ENCODE data around the gene BICD2. TPM values are rescaled to one million over a fixed set of nuclear protein-coding genes. Genes with fewer than 3 reads are reported as not detected.
A peak's percentile ranks its signal among the peaks of the same experiment; 100 is the strongest.
"Not testable (repeated sequence)": the region's sequence is repeated elsewhere in the genome, so short reads cannot be mapped to it uniquely, and the experiment has no call there.

The BICD2 gene
- total and polyA plus RNA-seq, 5 experiments from 2014 or later = 5.9 to 29.1 (median 20.1) TPM

- not testable (repeated sequence) for DNase-seq, ATAC-seq
- peak overlapping the region in 1 of 10 donors; percentile 35 for H3K27ac Mint-ChIP-seq
Measured at GRCh38 chr9:92768816-92769215, 4.2 kb upstream of the BICD2 start.

GRCh38 chr9:92767066-92768054 lies 2.7 kb upstream of the BICD2 start:
- Mint-ChIP-seq H3K27ac (peak overlapping the region in 8 of 10 donors; percentile 37 to 82 (median 50)), H3K36me3 (no peaks in the 10 kb centered on the region), H3K4me1 (peaks cover 22 to 57% (median 36%) of the 10 kb centered on the region in 4 donors), H3K9me3 (no peaks in the 10 kb centered on the region), H3K4me3 (peak overlapping the region in 4 of 10 donors; percentile 11 to 66 (median 43)), H3K27me3 (no peaks in the 10 kb centered on the region)
- POLR2A ChIA-PET = interaction anchor here (0.7 kb wide), 2 partner anchors 15 to 121 kb away, joined by 7 read pairs; no protein-coding TSS in a partner anchor
- no peak for DNase-seq
- ATAC-seq = no peak

More at GRCh38 chr9:92768816-92769215, 4.2 kb upstream of the BICD2 start:
- POLR2A ChIA-PET, H3K9me3 Mint-ChIP-seq, H3K4me3 Mint-ChIP-seq, H3K27me3 Mint-ChIP-seq, H3K36me3 Mint-ChIP-seq: not testable (repeated sequence)
- peaks cover 11 to 42% (median 22%) of the 10 kb centered on the region in 4 donors for H3K4me1 Mint-ChIP-seq

- H3K9me3 Mint-ChIP-seq = no peaks in the 10 kb centered on the region
- peaks cover 33 to 67% (median 49%) of the 10 kb centered on the region in 4 donors for H3K4me1 Mint-ChIP-seq
- POLR2A ChIA-PET = interaction anchor here (1.0 to 2.0 kb wide), 6 partner anchors 26 to 801 kb away, joined by 3 to 10 read pairs (median 4); partner anchors contain the start of gene IPPK
- no peaks in the 10 kb centered on the region for H3K27me3 Mint-ChIP-seq
- H3K4me3 Mint-ChIP-seq = peak overlapping the region; percentile 77 to 95 (median 90)
- no peaks in the 10 kb centered on the region for H3K36me3 Mint-ChIP-seq
- H3K27ac Mint-ChIP-seq = peak overlapping the region; percentile 92 to 99 (median 98)
- ATAC-seq (peak; percentile 90 to 91), DNase-seq (peak; percentile 94 to 99 (median 98))
Measured at GRCh38 chr9:92764988-92765936, 629 bp upstream of the BICD2 start.

- peak overlapping the region in 9 of 10 donors; percentile 69 to 94 (median 92) for H3K27ac Mint-ChIP-seq
- no peaks in the 10 kb centered on the region for H3K27me3 Mint-ChIP-seq
- no peak for ATAC-seq
- peak in 6 of 10 donors; percentile 14 to 46 (median 21) for DNase-seq
- H3K4me3 Mint-ChIP-seq = peak overlapping the region; percentile 77 to 98 (median 94)
- POLR2A ChIA-PET = interaction anchor here (0.5 to 2.0 kb wide), 7 partner anchors 12 to 94 kb away, joined by 3 to 10 read pairs (median 4); partner anchors contain the start of gene IPPK
- no peaks in the 10 kb centered on the region for H3K36me3 Mint-ChIP-seq
- H3K4me1 Mint-ChIP-seq = peaks cover 38 to 68% (median 55%) of the 10 kb centered on the region in 4 donors
- no peaks in the 10 kb centered on the region for H3K9me3 Mint-ChIP-seq
Measured at GRCh38 chr9:92763721-92764380, 782 bp downstream of the BICD2 start.

- Mint-ChIP-seq H3K4me3 (peak overlapping the region; percentile 77 to 98 (median 94)), H3K27me3 (no peaks in the 10 kb centered on the region), H3K4me1 (peaks cover 38 to 62% (median 56%) of the 10 kb centered on the region in 4 donors), H3K27ac (peak overlapping the region; percentile 58 to 94 (median 85)), H3K36me3 (no peaks in the 10 kb centered on the region), H3K9me3 (no peaks in the 10 kb centered on the region)
- DNase-seq (peak in 2 of 10 donors; percentile 12 to 15), ATAC-seq (no peak)
- POLR2A ChIA-PET = interaction anchor here (0.6 to 2.0 kb wide), 4 partner anchors 11 to 92 kb away, joined by 3 to 8 read pairs (median 3); no protein-coding TSS in a partner anchor
Measured at GRCh38 chr9:92762781-92763708, 1.6 kb downstream of the BICD2 start.

- Mint-ChIP-seq H3K9me3 (no peaks in the 10 kb centered on the region), H3K27ac (peak overlapping the region in 9 of 10 donors; percentile 58 to 94 (median 87)), H3K4me3 (peak overlapping the region; percentile 77 to 98 (median 94)), H3K4me1 (peaks cover 38 to 68% (median 58%) of the 10 kb centered on the region in 4 donors), H3K27me3 (no peaks in the 10 kb centered on the region), H3K36me3 (no peaks in the 10 kb centered on the region)
- no peak for DNase-seq
- no peak for ATAC-seq
- POLR2A ChIA-PET = no interaction called here
Measured at GRCh38 chr9:92762196-92762595, 2.4 kb downstream of the BICD2 start.

- POLR2A ChIA-PET = no interaction called here
- Mint-ChIP-seq H3K4me1 (peaks cover 38 to 67% (median 58%) of the 10 kb centered on the region in 4 donors), H3K27ac (peak overlapping the region; percentile 8 to 87 (median 64)), H3K9me3 (no peaks in the 10 kb centered on the region), H3K27me3 (no peaks in the 10 kb centered on the region), H3K4me3 (peak overlapping the region in 8 of 10 donors; percentile 34 to 97 (median 84)), H3K36me3 (no peaks in the 10 kb centered on the region)
- ATAC-seq (no peak), DNase-seq (no peak)
Measured at GRCh38 chr9:92761686-92762085, 2.9 kb downstream of the BICD2 start.

- DNase-seq (no peak), ATAC-seq (no peak)
- peaks cover 31 to 61% (median 52%) of the 10 kb centered on the region in 4 donors for H3K4me1 Mint-ChIP-seq
- H3K36me3 Mint-ChIP-seq = peaks cover 0 to 3% (median 2%) of the 10 kb centered on the region in 3 donors
- H3K27ac Mint-ChIP-seq = peak overlapping the region in 8 of 10 donors; percentile 28 to 86 (median 78)
- POLR2A ChIA-PET = interaction anchor here (0.6 kb wide), 1 partner anchor 21 kb away, joined by 3 read pairs; no protein-coding TSS in a partner anchor
- peak overlapping the region in 1 of 10 donors; percentile 38 for H3K4me3 Mint-ChIP-seq
- peaks cover 0 to 3% (median 0%) of the 10 kb centered on the region in 9 donors for H3K9me3 Mint-ChIP-seq
- H3K27me3 Mint-ChIP-seq = no peaks in the 10 kb centered on the region
Measured at GRCh38 chr9:92760494-92760893, 4.1 kb downstream of the BICD2 start.

- no peak overlapping the region for H3K4me3 Mint-ChIP-seq
- POLR2A ChIA-PET = interaction anchor here (0.6 kb wide), 1 partner anchor 20 kb away, joined by 3 read pairs; no protein-coding TSS in a partner anchor
- peaks cover 31 to 63% (median 53%) of the 10 kb centered on the region in 4 donors for H3K4me1 Mint-ChIP-seq
- H3K27ac Mint-ChIP-seq = peak overlapping the region in 1 of 10 donors; percentile 69
- no peaks in the 10 kb centered on the region for H3K27me3 Mint-ChIP-seq
- ATAC-seq = no peak
- no peak for DNase-seq
- H3K36me3 Mint-ChIP-seq = peaks cover 0 to 7% (median 4%) of the 10 kb centered on the region in 3 donors
- H3K9me3 Mint-ChIP-seq = peaks cover 0 to 7% (median 0%) of the 10 kb centered on the region in 9 donors
Measured at GRCh38 chr9:92760070-92760469, 4.6 kb downstream of the BICD2 start.

GRCh38 chr9:92759446-92759845 lies 5.2 kb downstream of the BICD2 start:
- no peak overlapping the region for H3K4me3 Mint-ChIP-seq
- POLR2A ChIA-PET = no interaction called here
- peaks cover 33 to 69% (median 56%) of the 10 kb centered on the region in 4 donors for H3K4me1 Mint-ChIP-seq
- no peaks in the 10 kb centered on the region for H3K27me3 Mint-ChIP-seq
- peak overlapping the region in 8 of 10 donors; percentile 24 to 71 (median 54) for H3K27ac Mint-ChIP-seq
- ATAC-seq = no peak
- H3K36me3 Mint-ChIP-seq = peaks cover 0 to 12% (median 4%) of the 10 kb centered on the region in 3 donors
- no peak for DNase-seq
- peaks cover 0 to 7% (median 0%) of the 10 kb centered on the region in 9 donors for H3K9me3 Mint-ChIP-seq

Data from naive thymus-derived CD8-positive, alpha-beta T cell (primary cell).